Testis (tissue), 2 donors: ENCODE results near the gene RSF1.

Experiments
- POLR2A ChIP-seq: fragments of 450-650 bp; IDR thresholded peaks from one replicate; pipeline ENCODE4 v1.6.1; 2017; ENCODE audit warnings: antibody characterized with exemption, mild to moderate bottlenecking, moderate library complexity
- TF ChIP-seq, protein P1 (sequence below), 3 experiments: fragments of 450-650 bp in 2 of 3; fragments of 200-600 bp in 1 of 3; sonication (generic) in 1 of 3; IDR thresholded peaks; one replicate each; pipeline ENCODE4 v1.5.1; 2016 to 2019; ENCODE audit warnings: antibody characterized with exemption in 3 of 3, mild to moderate bottlenecking in 2 of 3, moderate library complexity in 1 of 3

DNA sequence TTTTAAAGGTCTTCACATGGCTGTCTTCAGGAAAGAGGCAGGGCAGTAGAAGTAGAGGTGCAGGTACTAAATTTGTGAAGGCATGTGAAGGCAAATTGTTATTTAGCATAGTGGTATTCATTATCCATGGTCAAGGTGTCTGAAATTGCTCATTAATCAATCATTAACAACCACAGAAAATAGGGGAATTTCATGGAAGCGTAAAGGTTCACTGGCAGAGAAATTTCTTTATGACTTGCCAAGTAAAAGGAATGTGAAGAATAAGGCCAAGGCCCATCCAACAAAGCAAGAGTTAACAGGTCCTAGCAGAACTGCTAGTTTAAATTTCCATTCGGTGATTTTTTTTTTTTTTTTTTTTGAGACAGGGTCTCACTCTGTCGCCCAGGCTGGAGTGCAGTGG is 59.0 kb downstream of the RSF1 start:
- no peak for TF ChIP-seq POLR2A
- TF ChIP-seq, protein P1, sequence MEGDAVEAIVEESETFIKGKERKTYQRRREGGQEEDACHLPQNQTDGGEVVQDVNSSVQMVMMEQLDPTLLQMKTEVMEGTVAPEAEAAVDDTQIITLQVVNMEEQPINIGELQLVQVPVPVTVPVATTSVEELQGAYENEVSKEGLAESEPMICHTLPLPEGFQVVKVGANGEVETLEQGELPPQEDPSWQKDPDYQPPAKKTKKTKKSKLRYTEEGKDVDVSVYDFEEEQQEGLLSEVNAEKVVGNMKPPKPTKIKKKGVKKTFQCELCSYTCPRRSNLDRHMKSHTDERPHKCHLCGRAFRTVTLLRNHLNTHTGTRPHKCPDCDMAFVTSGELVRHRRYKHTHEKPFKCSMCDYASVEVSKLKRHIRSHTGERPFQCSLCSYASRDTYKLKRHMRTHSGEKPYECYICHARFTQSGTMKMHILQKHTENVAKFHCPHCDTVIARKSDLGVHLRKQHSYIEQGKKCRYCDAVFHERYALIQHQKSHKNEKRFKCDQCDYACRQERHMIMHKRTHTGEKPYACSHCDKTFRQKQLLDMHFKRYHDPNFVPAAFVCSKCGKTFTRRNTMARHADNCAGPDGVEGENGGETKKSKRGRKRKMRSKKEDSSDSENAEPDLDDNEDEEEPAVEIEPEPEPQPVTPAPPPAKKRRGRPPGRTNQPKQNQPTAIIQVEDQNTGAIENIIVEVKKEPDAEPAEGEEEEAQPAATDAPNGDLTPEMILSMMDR (IDR thresholded peaks at IDR 0.05) = no peak
